ENCODE data around the gene NAP1L1.

Gene NAP1L1

DNA sequence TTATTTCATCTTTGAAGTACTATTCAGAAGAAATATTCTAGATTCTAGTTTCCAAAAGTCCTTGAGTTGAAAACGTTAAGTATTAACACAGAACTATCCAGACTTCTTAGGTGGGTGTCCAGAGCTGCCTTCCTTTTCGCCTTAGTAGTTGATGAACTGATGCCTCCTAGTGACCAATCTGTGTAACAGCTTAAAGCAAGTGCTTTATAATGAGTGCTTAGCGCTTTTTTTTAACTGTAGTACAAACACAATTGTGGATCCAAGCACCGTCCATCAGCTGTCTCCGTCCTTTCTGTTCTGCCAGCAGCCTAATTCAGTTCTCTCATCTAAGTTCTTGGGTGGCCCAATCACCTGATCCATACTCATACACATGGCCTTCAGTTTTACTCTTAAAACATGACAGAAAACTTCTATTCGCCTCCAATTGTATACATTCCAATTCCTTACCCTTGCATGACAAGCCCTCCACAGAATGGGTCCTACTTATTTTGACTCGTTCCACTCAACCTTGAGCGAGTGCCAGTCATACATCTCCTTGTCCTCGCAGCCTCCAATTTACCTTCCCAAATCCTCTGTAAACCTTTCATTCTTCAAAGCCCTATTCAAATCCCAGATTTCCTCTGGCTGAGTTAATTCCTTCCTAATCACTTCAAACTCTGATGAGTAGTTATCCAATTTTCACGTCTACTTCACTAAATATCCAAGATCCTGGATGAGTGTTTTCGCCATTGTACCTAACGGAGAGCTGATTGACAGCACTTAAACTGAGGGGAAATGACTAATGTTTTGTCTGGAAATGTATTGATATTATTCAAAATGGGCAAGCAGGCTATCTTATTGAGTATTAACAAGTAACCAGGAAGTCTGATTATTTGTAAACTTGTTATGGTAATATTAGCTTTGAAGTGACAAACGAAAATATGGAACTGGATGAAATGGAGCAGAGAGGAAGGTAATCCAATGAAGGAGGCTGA, 47.1 kb downstream of the NAP1L1 start:
- DNase-seq: no peak

- no peak for DNase-seq
Measured at GRCh38 chr12:76035045-76035444, 49.4 kb downstream of the NAP1L1 start.

DNA sequence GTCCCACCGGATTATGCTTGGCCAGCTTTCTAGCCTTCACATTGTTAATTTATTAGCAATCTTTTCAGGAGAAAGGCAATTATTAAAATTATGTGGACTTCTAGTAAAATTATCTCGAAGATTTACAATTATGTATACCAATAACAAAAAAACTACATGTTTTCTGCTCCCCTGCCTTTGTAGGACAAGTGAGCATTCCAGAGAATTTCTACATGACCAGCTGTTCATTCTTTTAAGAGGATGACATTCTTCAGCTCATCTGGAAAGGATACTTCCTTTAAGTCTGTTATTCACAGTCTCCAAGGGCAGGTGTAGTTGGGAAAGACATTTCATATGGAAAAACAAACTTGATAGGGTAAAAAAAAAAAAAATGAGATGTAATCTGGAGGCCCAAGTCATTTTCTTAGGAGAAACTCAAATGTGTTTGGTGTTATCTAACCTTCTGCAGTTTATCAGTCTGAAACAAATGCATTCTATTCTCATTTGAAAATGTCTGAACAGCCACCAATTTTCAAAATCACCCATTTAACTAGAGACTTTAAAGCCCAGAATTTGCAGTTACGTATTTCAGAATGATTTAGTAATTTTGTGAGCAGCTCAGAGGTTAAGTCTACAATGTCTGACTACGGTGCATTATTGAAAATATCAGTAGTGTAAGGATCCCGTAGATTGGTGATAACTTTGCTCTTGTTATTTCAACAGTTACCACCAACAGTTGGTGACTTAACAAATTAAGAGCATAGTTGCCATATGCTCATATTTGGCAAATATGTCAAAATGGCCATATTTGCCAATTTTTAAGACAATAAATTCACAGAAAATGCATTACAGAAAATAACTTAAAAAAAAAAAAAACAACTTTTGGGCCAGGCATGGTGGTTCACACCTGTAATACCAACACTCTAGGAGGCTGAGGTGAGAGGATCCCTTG, 51.1 kb downstream of the NAP1L1 start:
- DNase-seq: no peak

GRCh38 chr12:76032043-76032981, 52.2 kb downstream of the NAP1L1 start:
- no peak for DNase-seq

- DNase-seq: peak; percentile 96
Measured at GRCh38 chr12:76031414-76032042, 53.0 kb downstream of the NAP1L1 start, which contains the start of gene PHLDA1. Gene PHLDA1 (minus strand): TSS chr12:76031776.

DNA sequence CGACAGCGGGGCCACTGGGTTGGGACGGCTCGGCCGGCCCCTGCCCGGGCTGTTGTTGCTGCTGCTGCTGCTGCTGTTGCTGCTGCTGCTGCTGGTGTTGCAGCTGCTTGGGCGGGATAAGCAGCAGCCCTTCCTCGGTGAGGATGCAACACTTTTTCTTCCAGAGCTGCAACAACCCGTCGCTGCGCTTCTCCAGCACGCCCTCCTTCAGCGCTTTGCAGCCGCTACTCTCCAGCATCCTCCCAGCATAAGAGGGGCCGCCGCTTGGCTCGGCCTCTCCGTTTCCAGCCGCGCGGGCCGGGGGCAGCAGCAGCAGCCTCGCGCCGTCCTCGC, 53.4 kb downstream of the NAP1L1 start:
- no peak for DNase-seq

GRCh38 chr12:76030341-76031080, 54.0 kb downstream of the NAP1L1 start:
- peak; percentile 64 for DNase-seq

DNA sequence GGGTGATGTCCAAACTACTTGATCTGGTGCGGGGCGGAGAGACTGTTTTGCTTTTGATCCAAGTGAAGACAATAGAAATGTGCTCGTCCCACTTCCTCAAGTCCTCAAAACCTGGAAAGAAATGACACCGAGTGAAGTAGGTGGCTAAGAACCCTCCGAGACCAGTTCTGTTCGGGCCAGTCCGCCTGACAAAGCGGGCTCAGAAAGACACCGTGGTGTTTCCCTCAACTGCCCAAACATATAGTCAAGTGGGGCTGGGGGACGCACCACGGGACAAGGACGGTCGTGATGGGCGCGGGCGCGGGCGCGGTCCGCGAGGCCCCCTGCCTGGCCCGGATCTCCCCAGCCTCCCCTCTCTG, 54.5 kb downstream of the NAP1L1 start:
- DNase-seq: peak; percentile 27

- DNase-seq: no peak
Measured at GRCh38 chr12:76028571-76029277, 55.8 kb downstream of the NAP1L1 start.

- no peak for DNase-seq
Measured at GRCh38 chr12:76026643-76027063, 57.8 kb downstream of the NAP1L1 start.

- DNase-seq: no peak
Measured at GRCh38 chr12:76025601-76026575, 58.6 kb downstream of the NAP1L1 start.

DNA sequence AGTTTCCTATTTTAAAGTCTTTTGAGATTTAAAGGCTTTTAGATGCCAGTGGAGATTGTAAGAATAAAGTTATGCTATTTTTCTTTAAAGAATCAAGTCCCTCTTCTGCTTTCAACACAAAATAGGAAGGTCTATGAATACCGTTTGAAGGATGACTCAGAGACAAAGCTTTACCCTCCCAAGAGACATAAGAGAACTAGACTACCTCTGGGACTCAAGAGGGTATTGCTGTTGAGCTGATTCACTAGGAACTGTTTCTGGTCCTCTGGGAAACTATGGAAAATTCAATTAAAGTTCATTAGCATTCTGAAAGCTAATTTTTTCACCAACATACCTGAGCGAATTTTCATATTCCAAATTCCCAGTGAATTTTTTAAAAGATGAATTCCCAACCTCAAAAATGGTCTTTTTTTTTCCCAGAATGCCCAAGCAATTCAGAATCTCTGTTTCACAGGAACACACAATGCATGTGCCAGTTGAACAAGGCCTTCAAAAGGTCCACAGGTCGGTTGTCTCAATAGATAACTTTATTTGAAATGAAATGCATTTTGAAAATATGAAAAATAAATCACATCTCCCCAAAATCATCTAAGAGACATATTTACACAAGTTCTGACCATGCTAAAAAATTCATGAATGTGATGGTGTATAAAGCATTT, 59.4 kb downstream of the NAP1L1 start:
- no peak for DNase-seq

DNA sequence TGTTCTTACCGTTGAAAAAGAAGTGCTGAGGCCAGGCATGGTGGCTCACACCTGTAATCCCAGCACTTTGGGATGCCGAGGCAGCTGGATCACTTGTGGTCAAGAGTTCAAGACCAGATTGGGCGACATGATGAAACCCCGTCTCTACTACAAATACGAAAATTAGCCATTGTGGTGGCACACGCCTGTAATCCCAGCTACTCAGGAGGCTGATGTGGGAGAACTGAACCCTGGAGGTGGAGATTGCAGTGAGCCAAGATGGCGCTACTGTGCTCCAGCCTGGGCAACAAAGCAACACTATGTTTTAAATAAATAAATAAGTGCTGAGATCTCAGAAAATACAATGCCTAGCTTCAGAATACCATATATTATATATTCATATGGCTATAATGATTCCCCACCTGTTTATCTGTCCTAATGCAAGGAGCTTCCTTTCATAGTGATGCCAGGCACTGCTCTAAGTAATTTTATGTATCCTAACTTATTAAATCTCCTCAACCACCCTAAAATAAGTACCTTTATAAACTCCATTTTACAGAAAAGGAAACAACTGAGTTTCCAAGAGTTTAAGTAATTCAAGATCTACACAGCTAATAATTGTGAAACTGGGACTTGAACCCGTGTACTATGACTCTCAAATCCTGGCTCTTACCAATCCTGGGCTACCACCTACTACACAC, 60.2 kb downstream of the NAP1L1 start:
- DNase-seq: no peak

- no peak for DNase-seq
Measured at GRCh38 chr12:76023069-76023690, 61.3 kb downstream of the NAP1L1 start.

GRCh38 chr12:76022506-76022905, 62.0 kb downstream of the NAP1L1 start:
- DNase-seq: no peak

DNA sequence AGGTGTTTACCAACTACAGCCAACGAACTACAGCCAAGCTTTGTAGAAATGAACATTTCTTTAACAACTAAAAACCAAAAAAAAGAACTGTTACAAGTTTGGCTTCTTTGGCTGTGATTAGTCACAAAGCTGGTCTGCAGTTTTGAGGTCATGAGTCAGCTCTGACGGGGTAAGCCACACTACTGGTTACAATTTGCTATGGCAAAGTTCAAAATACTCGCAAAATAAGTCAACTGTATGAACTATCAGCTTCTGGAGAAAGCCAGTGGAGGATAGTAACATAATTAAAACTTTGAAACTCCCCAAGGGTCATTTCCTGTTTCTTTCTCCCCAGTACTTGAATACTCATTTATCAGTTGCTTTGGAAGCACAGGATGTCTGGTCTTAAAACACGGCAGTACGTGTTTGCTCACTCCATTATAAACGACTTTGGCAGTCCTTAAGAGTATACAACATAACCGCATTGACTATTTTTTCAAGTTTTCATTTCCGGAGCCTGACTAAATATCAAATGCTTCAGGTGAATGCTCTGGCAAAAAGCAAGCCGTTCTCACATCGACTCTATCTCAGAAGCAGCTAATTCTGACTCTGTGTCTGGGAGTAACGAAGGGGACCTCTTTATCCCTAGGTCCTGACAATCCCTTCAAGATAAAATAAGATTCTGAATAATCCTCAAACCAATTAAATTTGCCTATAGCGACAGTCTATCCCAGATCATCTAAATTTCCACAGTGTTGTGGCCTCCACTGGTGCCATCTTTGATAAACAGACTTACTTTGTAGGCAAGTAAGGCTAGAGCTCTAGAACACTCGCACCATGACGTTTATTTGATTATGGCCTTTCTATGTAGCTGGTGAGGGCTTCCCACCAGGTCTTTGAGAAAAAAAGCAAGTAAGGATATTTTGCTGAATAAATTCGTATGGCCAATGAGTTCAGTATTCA, 63.5 kb downstream of the NAP1L1 start:
- peak; percentile 77 for DNase-seq
